Measurements from ENCODE around the gene LRP1B.

Gene LRP1B

GRCh38 chr2:141048951-141049350, 1081.9 kb downstream of the LRP1B start:
- ATAC-seq: no peak
- TF ChIP-seq OSR1 (CRISPR knock-in tag; IDR thresholded peaks at IDR 0.05) (no peak), GLIS3 (CRISPR knock-in tag; IDR thresholded peaks at IDR 0.05) (no peak), TOX (CRISPR knock-in tag; IDR thresholded peaks at IDR 0.05; ENCODE audit: borderline replicate concordance) (no peak), ZC3H10 (CRISPR knock-in tag; IDR thresholded peaks at IDR 0.05) (no peak), ZNF565 (CRISPR knock-in tag; conservative IDR thresholded peaks at IDR 0.05; ENCODE audit: low read depth) (no peak), ESRRG (CRISPR knock-in tag; IDR thresholded peaks at IDR 0.05) (no peak), ZNF70 (CRISPR knock-in tag; IDR thresholded peaks at IDR 0.05) (no peak)
- TF ChIP-seq, protein P1, sequence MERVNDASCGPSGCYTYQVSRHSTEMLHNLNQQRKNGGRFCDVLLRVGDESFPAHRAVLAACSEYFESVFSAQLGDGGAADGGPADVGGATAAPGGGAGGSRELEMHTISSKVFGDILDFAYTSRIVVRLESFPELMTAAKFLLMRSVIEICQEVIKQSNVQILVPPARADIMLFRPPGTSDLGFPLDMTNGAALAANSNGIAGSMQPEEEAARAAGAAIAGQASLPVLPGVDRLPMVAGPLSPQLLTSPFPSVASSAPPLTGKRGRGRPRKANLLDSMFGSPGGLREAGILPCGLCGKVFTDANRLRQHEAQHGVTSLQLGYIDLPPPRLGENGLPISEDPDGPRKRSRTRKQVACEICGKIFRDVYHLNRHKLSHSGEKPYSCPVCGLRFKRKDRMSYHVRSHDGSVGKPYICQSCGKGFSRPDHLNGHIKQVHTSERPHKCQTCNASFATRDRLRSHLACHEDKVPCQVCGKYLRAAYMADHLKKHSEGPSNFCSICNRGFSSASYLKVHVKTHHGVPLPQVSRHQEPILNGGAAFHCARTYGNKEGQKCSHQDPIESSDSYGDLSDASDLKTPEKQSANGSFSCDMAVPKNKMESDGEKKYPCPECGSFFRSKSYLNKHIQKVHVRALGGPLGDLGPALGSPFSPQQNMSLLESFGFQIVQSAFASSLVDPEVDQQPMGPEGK (CRISPR knock-in tag; IDR thresholded peaks at IDR 0.05; ENCODE audit: borderline replicate concordance): no peak

DNA sequence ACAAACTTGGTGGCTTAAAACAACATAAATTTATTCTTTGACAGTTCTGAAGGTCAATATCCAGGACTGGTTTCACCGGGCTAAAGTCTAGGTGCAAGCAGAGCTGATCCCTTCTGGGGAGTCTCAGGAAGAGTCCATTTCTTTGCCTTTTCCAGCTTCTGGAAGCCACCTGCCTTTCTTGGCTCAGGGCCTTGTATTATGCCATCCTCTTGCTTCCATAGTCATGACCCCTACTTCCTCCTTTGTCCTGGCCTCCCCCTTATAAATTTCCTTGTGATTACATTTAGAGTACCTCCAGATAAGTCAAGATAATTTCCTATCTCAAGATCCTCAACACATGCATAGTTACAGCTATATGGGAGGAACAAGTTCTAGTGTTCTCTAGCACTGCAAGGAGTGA, 1089.5 kb downstream of the LRP1B start:
- no peak for ATAC-seq

GRCh38 chr2:141038341-141038740, 1092.5 kb downstream of the LRP1B start:
- no peak for ATAC-seq
- TF ChIP-seq POU6F1 (CRISPR knock-in tag; IDR thresholded peaks at IDR 0.05; ENCODE audit: borderline replicate concordance, low read depth): no peak
- TF ChIP-seq ZNF70 (CRISPR knock-in tag; IDR thresholded peaks at IDR 0.05): no peak
- TF ChIP-seq, protein P2, sequence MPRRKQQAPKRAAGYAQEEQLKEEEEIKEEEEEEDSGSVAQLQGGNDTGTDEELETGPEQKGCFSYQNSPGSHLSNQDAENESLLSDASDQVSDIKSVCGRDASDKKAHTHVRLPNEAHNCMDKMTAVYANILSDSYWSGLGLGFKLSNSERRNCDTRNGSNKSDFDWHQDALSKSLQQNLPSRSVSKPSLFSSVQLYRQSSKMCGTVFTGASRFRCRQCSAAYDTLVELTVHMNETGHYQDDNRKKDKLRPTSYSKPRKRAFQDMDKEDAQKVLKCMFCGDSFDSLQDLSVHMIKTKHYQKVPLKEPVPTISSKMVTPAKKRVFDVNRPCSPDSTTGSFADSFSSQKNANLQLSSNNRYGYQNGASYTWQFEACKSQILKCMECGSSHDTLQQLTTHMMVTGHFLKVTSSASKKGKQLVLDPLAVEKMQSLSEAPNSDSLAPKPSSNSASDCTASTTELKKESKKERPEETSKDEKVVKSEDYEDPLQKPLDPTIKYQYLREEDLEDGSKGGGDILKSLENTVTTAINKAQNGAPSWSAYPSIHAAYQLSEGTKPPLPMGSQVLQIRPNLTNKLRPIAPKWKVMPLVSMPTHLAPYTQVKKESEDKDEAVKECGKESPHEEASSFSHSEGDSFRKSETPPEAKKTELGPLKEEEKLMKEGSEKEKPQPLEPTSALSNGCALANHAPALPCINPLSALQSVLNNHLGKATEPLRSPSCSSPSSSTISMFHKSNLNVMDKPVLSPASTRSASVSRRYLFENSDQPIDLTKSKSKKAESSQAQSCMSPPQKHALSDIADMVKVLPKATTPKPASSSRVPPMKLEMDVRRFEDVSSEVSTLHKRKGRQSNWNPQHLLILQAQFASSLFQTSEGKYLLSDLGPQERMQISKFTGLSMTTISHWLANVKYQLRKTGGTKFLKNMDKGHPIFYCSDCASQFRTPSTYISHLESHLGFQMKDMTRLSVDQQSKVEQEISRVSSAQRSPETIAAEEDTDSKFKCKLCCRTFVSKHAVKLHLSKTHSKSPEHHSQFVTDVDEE (CRISPR knock-in tag; IDR thresholded peaks at IDR 0.05): no peak
- TF ChIP-seq, protein P3, sequence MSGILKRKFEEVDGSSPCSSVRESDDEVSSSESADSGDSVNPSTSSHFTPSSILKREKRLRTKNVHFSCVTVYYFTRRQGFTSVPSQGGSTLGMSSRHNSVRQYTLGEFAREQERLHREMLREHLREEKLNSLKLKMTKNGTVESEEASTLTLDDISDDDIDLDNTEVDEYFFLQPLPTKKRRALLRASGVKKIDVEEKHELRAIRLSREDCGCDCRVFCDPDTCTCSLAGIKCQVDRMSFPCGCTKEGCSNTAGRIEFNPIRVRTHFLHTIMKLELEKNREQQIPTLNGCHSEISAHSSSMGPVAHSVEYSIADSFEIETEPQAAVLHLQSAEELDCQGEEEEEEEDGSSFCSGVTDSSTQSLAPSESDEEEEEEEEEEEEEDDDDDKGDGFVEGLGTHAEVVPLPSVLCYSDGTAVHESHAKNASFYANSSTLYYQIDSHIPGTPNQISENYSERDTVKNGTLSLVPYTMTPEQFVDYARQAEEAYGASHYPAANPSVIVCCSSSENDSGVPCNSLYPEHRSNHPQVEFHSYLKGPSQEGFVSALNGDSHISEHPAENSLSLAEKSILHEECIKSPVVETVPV (CRISPR knock-in tag; IDR thresholded peaks at IDR 0.05): no peak
- TF ChIP-seq, protein P1 (CRISPR knock-in tag; IDR thresholded peaks at IDR 0.05; ENCODE audit: borderline replicate concordance): no peak
- no peak for TF ChIP-seq ISL1 (CRISPR knock-in tag; IDR thresholded peaks at IDR 0.05)
- no peak for TF ChIP-seq ZC3H10 (CRISPR knock-in tag; IDR thresholded peaks at IDR 0.05)

More for the DNA sequence above, 1089.5 kb downstream of the LRP1B start:
- TF ChIP-seq CSDC2 (CRISPR knock-in tag; IDR thresholded peaks at IDR 0.05): no peak
- TF ChIP-seq POU6F1 (CRISPR knock-in tag; IDR thresholded peaks at IDR 0.05; ENCODE audit: borderline replicate concordance, low read depth): no peak
- no peak for TF ChIP-seq ZNF70 (CRISPR knock-in tag; IDR thresholded peaks at IDR 0.05)
- TF ChIP-seq, protein P4, sequence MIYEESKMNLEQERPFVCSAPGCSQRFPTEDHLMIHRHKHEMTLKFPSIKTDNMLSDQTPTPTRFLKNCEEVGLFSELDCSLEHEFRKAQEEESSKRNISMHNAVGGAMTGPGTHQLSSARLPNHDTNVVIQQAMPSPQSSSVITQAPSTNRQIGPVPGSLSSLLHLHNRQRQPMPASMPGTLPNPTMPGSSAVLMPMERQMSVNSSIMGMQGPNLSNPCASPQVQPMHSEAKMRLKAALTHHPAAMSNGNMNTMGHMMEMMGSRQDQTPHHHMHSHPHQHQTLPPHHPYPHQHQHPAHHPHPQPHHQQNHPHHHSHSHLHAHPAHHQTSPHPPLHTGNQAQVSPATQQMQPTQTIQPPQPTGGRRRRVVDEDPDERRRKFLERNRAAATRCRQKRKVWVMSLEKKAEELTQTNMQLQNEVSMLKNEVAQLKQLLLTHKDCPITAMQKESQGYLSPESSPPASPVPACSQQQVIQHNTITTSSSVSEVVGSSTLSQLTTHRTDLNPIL (CRISPR knock-in tag; IDR thresholded peaks at IDR 0.05; ENCODE audit: low read depth): no peak
- no peak for TF ChIP-seq ZNF565 (CRISPR knock-in tag; conservative IDR thresholded peaks at IDR 0.05; ENCODE audit: low read depth)
- TF ChIP-seq BACH2 (CRISPR knock-in tag; IDR thresholded peaks at IDR 0.05; ENCODE audit: borderline replicate concordance): no peak
- TF ChIP-seq, protein P1 (CRISPR knock-in tag; IDR thresholded peaks at IDR 0.05; ENCODE audit: borderline replicate concordance): no peak
- TF ChIP-seq, protein P3 (CRISPR knock-in tag; IDR thresholded peaks at IDR 0.05): no peak
- no peak for TF ChIP-seq GLIS3 (CRISPR knock-in tag; IDR thresholded peaks at IDR 0.05)
- no peak for TF ChIP-seq ZNF8 (CRISPR knock-in tag; IDR thresholded peaks at IDR 0.05)

Measured in SK-N-SH treated with all-trans-retinoic acid at 6 μM for 48 hours (cell line).